GM21619 (cell line): ENCODE data around the gene SGMS2.
"Not testable (repeated sequence)": the region's sequence is repeated elsewhere in the genome, so short reads cannot be mapped to it uniquely, and the experiment has no call there.

ENCODE experiments used
- ATAC-seq: cut with Tn5 transposase; IDR thresholded peaks from one replicate; pipeline ENCODE4 v1.9.1; 2021; ENCODE audit not compliant: unreplicated experiment

The SGMS2 gene

DNA sequence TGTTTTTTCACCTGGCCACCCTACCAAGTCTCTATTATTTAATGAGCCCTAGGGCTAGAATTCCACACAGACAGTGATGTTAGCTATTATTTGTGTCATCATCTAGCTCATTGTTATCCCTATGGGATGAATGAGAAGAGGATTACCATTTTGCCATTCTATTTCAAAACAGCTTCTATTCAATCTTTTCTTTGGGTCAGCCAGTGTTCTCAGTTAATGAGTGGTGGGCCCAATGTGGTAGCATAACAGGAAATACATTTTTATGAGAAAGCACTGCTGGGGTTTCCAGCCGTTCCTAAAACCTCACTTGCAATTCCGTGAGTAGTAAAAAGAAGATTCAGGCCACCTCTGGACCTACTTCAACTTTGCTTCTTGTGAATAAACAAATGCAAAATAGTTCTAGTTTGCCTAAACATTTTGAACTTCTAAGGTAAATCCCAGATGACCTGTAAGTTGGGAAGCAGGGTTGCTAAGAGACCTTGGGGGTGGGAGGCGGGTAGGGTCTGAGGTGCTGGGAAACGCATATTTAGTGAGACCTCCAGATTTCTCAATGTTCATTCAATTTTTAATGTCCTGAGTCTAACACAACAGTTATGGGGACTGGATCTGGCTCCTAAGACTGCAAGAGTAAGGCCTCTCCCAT, 81.8 kb downstream of the SGMS2 start:
- ATAC-seq: no peak

- ATAC-seq: no peak
Observed at GRCh38 chr4:107908377-107908776, 83.6 kb downstream of the SGMS2 start.

GRCh38 chr4:107913283-107913899, 88.7 kb downstream of the SGMS2 start:
- peak; percentile 92 for ATAC-seq

DNA sequence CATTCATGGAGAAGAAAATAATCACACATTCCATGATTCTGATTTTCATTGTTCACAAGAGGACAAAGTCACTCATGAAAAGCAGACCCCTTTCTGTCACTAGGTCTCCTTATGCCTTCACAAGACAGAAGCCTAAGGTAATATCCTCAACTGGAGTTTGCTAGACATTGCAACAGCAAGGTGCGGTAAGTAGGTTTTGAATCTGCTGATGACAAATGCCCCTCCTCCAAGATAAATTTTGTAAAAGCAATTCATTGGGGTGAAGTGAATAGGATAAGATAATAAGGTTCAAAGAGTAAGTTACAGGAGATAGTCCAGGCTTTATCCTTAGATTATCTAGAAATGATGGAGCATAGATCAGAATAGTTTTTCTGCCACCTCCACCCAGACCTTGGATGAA, 90.5 kb downstream of the SGMS2 start:
- ATAC-seq: no peak

GRCh38 chr4:107916623-107917022, 91.9 kb downstream of the SGMS2 start:
- no peak for ATAC-seq

GRCh38 chr4:107917500-107917899, 92.8 kb downstream of the SGMS2 start:
- ATAC-seq: no peak

DNA sequence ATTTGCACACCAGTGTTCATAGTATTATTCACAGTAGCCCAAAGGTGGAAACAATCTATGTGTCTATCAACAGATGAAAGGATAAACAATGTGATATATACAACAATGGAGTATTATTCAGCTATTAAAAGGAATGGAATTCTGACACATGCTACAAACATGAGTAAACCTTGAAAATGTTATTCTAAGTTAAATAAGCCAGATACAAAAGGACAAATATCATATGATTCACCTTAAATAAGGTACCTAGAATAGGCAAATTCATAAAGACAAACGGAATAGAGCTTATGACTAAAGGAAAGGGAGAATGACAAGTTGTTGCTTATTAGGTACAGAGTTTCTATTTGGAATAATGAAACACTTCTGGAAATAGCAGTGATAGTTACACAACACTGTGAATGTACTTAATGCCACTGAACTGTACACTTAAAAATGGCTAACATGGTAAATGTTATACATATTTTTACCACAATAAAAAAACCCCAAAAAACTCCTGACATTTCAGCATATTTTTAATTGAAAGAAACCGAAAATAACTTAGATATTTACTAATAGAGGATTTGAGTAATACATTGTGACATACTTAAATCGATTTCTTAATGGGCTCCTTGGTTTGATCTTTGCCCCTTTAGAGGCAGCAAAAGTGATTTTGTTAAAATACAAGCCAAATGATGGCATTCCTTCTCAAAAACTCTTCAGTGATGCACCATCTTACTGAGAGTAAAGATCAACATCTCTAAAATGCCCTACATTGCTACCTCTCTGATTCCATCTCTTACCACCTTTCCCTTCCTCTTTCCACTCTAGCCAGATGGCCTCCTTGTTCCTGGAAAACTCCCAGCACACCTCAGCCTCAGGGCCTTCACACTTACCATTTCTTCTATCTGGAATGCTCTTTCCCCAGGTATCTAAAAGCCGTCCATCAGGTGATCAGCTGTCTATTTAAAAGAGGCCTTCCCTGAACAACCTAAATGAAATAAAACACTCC, 98.0 kb downstream of the SGMS2 start:
- ATAC-seq: no peak

- ATAC-seq: not testable (repeated sequence)
Observed at GRCh38 chr4:107925713-107926112, 101.0 kb downstream of the SGMS2 start.

DNA sequence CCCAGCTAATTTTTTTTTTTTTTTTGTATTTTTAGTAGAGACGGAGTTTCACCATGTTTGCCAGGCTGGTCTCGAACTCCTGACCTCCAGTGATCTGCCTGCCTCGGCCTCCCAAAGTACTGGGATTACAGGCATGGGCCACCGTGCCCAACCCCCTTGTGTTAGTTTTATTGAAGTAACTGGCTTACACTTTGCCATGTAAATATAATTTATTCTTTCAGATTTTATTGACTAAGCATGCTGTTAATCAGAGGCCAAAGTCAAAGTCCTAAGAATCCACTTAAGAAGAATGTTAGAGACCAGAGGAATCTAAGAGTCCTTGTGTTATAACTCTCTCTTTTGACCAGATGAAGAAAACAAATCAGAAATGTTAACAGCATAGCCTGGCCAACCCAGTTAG, 102.1 kb downstream of the SGMS2 start:
- ATAC-seq: not testable (repeated sequence)

GRCh38 chr4:107930821-107931774, 106.4 kb downstream of the SGMS2 start, which contains the start of gene CYP2U1:
TSS of gene CYP2U1 (plus strand) at chr4:107931549. CDS start at chr4:107931644, 95 bp downstream.
- peak; percentile 93 for ATAC-seq

GRCh38 chr4:107931775-107932321, 107.1 kb downstream of the SGMS2 start:
- ATAC-seq: peak; percentile 19

DNA sequence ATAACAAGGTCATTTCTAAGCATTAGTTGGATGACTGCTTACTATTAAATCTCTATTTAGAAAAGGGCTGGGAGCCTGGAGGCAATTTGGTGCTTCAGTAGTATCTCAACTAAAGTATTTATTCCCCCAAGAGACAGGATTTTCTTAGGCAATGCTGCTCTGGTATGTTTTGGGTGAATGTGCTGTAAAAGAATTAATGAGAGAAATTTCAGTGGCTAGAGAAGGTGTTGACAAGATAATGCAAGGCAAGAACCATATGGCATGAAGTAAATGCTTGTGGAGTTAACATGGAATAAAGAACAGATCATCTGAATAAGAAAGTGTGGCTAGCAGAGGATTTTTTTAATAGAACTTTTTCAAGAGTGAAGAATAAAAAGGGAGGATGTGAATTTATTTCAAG, 110.5 kb downstream of the SGMS2 start:
- no peak for ATAC-seq

GRCh38 chr4:107937040-107937439, 112.3 kb downstream of the SGMS2 start:
- no peak for ATAC-seq

GRCh38 chr4:107939307-107939706, 114.6 kb downstream of the SGMS2 start:
- ATAC-seq: no peak

DNA sequence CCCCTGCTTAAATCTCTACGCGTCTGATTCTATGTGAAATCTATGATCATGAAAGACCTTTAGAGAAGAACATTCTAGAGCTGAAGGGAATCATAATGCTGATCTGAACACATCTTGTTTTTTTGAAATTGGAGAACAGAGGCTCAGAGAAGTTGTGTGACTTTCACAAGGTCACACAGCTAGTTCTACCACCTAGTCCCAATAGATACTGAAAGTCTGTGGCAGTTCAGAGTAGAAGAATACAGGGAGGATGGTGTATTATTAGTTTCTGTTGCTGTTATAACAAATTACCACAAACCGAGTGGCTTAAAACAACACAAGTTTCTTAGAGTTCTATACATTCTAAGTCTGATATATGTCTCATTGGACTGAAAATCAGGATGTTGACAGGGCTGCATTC, 121.1 kb downstream of the SGMS2 start:
- ATAC-seq: no peak

DNA sequence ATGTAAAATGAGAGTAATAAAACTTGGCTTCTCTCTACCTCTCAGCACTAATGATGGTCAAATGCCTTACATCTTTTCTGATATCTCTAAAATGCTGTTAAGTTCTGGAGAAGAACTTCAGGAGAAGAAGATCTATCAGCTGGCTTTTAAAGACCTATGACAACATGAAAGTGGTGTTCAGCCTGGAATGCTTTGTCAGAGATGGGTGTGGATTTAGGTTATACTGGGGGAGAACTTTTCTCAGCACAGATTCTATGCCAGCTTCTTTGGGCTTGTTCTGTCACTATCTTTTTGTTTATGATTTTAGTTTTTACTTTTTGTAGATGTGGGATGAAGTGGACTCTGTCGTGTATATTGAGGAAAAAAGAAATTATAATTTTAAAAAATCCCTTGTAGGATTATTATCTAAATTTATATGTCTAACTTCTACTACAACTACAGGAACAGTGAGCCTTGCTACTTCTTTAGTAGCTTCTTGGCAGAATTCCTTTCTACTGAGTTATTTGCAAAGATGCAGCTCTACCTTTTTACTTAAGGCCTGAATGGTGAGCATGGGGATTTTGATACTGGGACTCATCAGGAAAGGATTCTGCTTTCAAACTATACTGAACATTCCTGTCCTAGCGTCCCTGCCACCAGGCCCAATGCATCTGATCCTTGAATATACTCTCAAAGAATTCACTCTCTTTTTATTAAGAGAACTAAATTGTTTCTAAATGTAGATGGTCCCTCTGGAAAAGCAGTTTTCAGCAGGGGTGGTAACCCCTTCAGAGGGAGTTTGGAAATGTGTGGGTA, 126.2 kb downstream of the SGMS2 start:
- no peak for ATAC-seq

GRCh38 chr4:107951551-107951950, 126.8 kb downstream of the SGMS2 start:
- no peak for ATAC-seq

- no peak for ATAC-seq
Observed at GRCh38 chr4:107956011-107956410, 131.3 kb downstream of the SGMS2 start.
